B cell (primary cell): ENCODE measurements around the gene KLF3.

ENCODE experiments used
- CTCF ChIP-seq: fragments of 200-600 bp; IDR thresholded peaks from one replicate; pipeline ENCODE4 v1.8.0; 2022; ENCODE audit warnings: antibody characterized with exemption, mild to moderate bottlenecking
- EZH2 ChIP-seq: IDR thresholded peaks from 2 replicates; pipeline ENCODE4 v1.6.1; 2012; ENCODE audit warnings: borderline replicate concordance, low read depth, mild to moderate bottlenecking, moderate library complexity, low read length; ENCODE audit not compliant: insufficient read depth, poor library complexity, severe bottlenecking

- no peak for TF ChIP-seq EZH2
- no peak for TF ChIP-seq CTCF
These were observed 7.6 kb downstream of the KLF3 start for GRCh38 chr4:38671592-38671940.
